ENCODE results near the gene ZPBP2.
A peak's percentile ranks its signal among the peaks of the same experiment; 100 is the strongest.
"Not testable (repeated sequence)": the region's sequence is repeated elsewhere in the genome, so short reads cannot be mapped to it uniquely, and the experiment has no call there.

Gene ZPBP2

GRCh38 chr17:39855911-39856649 lies 11.9 kb upstream of the ZPBP2 start:
- not testable (repeated sequence) for DNase-seq

GRCh38 chr17:39861235-39861634 lies 6.8 kb upstream of the ZPBP2 start:
- DNase-seq: no peak

- DNase-seq: no peak
Observed at GRCh38 chr17:39863244-39863917, 4.6 kb upstream of the ZPBP2 start.

GRCh38 chr17:39863918-39864746 lies 3.9 kb upstream of the ZPBP2 start, which contains the start of gene IKZF3:
IKZF3 (minus strand) TSS chr17:39864312; CDS start chr17:39864126, 186 bp downstream.
- DNase-seq: peak; percentile 86 to 88

GRCh38 chr17:39866013-39866730 lies 1.8 kb upstream of the ZPBP2 start:
- DNase-seq: no peak

GRCh38 chr17:39867084-39867879 lies 720 bp upstream of the ZPBP2 start:
- peak; percentile 70 to 71 for DNase-seq

GRCh38 chr17:39868554-39868942 lies 546 bp downstream of the ZPBP2 start:
- no peak for DNase-seq

GRCh38 chr17:39870776-39871175 lies 2.8 kb downstream of the ZPBP2 start:
- DNase-seq: no peak

- DNase-seq: no peak
Observed at GRCh38 chr17:39871801-39872200, 3.8 kb downstream of the ZPBP2 start.

- DNase-seq: no peak
Observed at GRCh38 chr17:39872751-39873150, 4.7 kb downstream of the ZPBP2 start.

GRCh38 chr17:39886102-39886501 lies 18.1 kb downstream of the ZPBP2 start:
- DNase-seq: not testable (repeated sequence)

GRCh38 chr17:39887078-39887477 lies 19.1 kb downstream of the ZPBP2 start:
- DNase-seq: no peak

- no peak for DNase-seq
Observed at GRCh38 chr17:39889200-39889599, 21.2 kb downstream of the ZPBP2 start.

- DNase-seq: no peak
Observed at GRCh38 chr17:39894681-39895376, 26.8 kb downstream of the ZPBP2 start.

GRCh38 chr17:39898088-39898487 lies 30.1 kb downstream of the ZPBP2 start:
- DNase-seq: no peak

- no peak for DNase-seq
Observed at GRCh38 chr17:39899215-39899614, 31.2 kb downstream of the ZPBP2 start.

GRCh38 chr17:39902027-39902426 lies 34.0 kb downstream of the ZPBP2 start:
- DNase-seq: not testable (repeated sequence)

- DNase-seq: no peak
Observed at GRCh38 chr17:39903158-39903884, 35.3 kb downstream of the ZPBP2 start.

GRCh38 chr17:39904990-39905288 lies 36.9 kb downstream of the ZPBP2 start:
- DNase-seq: no peak

GRCh38 chr17:39908789-39909352 lies 40.9 kb downstream of the ZPBP2 start:
- no peak for DNase-seq
